Loucy (cell line): Measurements from ENCODE around the gene IGFBP4.

Source experiments
- H2AFZ ChIP-seq: fragments of 200-600 bp; sonication (generic); 2 replicates; pipeline ENCODE4 v1.6.0; 2016; ENCODE audit warnings: antibody characterized with exemption, mild to moderate bottlenecking, low read length, moderate library complexity
- H3F3A ChIP-seq: fragments of 200-600 bp; 2 replicates; pipeline ENCODE4 v1.6.0; 2016; ENCODE audit warnings: antibody characterized with exemption, low read depth, mild to moderate bottlenecking
- H3K27me3 ChIP-seq: fragments of 200-600 bp; sonication (generic); 2 replicates; pipeline ENCODE4 v1.6.1; 2014; ENCODE audit warnings: low read length, mild to moderate bottlenecking; ENCODE audit not compliant: insufficient read depth, poor library complexity, severe bottlenecking
- H3K36me3 ChIP-seq: fragments of 200-600 bp; sonication (generic); 2 replicates; pipeline ENCODE4 v1.6.1; 2016; ENCODE audit warnings: low read length; ENCODE audit not compliant: insufficient read depth
- H3K4me1 ChIP-seq: fragments of 200-600 bp; sonication (generic); 2 replicates; pipeline ENCODE4 v1.5.1; 2014; ENCODE audit warnings: low read length, mild to moderate bottlenecking; ENCODE audit not compliant: insufficient read depth, poor library complexity, severe bottlenecking
- H3K4me2 ChIP-seq: fragments of 200-600 bp; sonication (generic); 2 replicates; pipeline ENCODE4 v1.6.0; 2014; ENCODE audit warnings: antibody characterized with exemption, low read length, low read depth, mild to moderate bottlenecking; ENCODE audit not compliant: poor library complexity, severe bottlenecking
- H3K4me3 ChIP-seq: fragments of 200-600 bp; sonication (generic); 2 replicates; pipeline ENCODE4 v1.5.1; 2014; ENCODE audit warnings: low read length, mild to moderate bottlenecking, mixed read lengths; ENCODE audit not compliant: poor library complexity, severe bottlenecking
- H3K79me2 ChIP-seq: fragments of 200-600 bp; sonication (generic); 2 replicates; pipeline ENCODE4 v1.6.1; 2014; ENCODE audit warnings: low read length; ENCODE audit not compliant: insufficient read depth
- H3K9ac ChIP-seq: fragments of 200-600 bp; sonication (generic); 2 replicates; pipeline ENCODE4 v1.6.0; 2014; ENCODE audit warnings: mild to moderate bottlenecking, low read depth, low read length, moderate library complexity; ENCODE audit not compliant: poor library complexity, severe bottlenecking
- H3K9me2 ChIP-seq: fragments of 200-600 bp; sonication (generic); replicated peaks from 2 replicates; pipeline ENCODE4 v1.6.1; 2016; ENCODE audit warnings: low read depth, low read length, mixed read lengths
- H3K9me3 ChIP-seq: fragments of 200-600 bp; sonication (generic); 2 replicates; pipeline ENCODE4 v1.6.1; 2014; ENCODE audit warnings: mild to moderate bottlenecking, antibody characterized with exemption, low read length, low read depth; ENCODE audit not compliant: insufficient read depth
- H4K20me1 ChIP-seq: fragments of 200-600 bp; sonication (generic); 2 replicates; pipeline ENCODE4 v1.6.0; 2014; ENCODE audit warnings: antibody characterized with exemption, low read length, mild to moderate bottlenecking; ENCODE audit not compliant: insufficient read depth, poor library complexity, severe bottlenecking
- CTCF ChIP-seq: fragments of 200-600 bp; sonication (generic); conservative IDR thresholded peaks from 2 replicates; pipeline ENCODE4 v1.5.1; 2014; ENCODE audit warnings: mild to moderate bottlenecking, antibody characterized with exemption, low read length
- EZH2phosphoT487 ChIP-seq: fragments of 200-600 bp; IDR thresholded peaks from 2 replicates; pipeline ENCODE4 v1.6.1; 2018; ENCODE audit warnings: antibody characterized with exemption, mild to moderate bottlenecking, moderate library complexity, borderline replicate concordance

The IGFBP4 gene

GRCh38 chr17:40498281-40499084, 55.2 kb downstream of the IGFBP4 start:
- Histone ChIP-seq H3K4me3 (no peak overlapping the region), H3K79me2 (no peaks in the 10 kb centered on the region), H3K4me2 (no peak overlapping the region), H3K9me2 (no peaks in the 10 kb centered on the region), H3K4me1 (no peaks in the 10 kb centered on the region), H3K36me3 (no peaks in the 10 kb centered on the region), H3K27me3 (no peaks in the 10 kb centered on the region), H3F3A (no peaks in the 10 kb centered on the region), H3K9me3 (no peaks in the 10 kb centered on the region), H3K9ac (no peak overlapping the region), H2AFZ (no peak overlapping the region), H4K20me1 (no peaks in the 10 kb centered on the region)
- TF ChIP-seq EZH2phosphoT487 = no peak
- no peak for TF ChIP-seq CTCF

- Histone ChIP-seq H3K4me2 (no peak overlapping the region), H3F3A (no peaks in the 10 kb centered on the region), H2AFZ (no peak overlapping the region), H3K79me2 (no peaks in the 10 kb centered on the region), H3K9me3 (no peaks in the 10 kb centered on the region), H3K4me3 (no peak overlapping the region), H3K4me1 (no peaks in the 10 kb centered on the region), H3K9ac (no peak overlapping the region), H3K9me2 (no peaks in the 10 kb centered on the region), H4K20me1 (no peaks in the 10 kb centered on the region), H3K27me3 (no peaks in the 10 kb centered on the region), H3K36me3 (no peaks in the 10 kb centered on the region)
- TF ChIP-seq EZH2phosphoT487 (no peak), CTCF (no peak)
Observed at GRCh38 chr17:40499551-40500189, 56.4 kb downstream of the IGFBP4 start.

GRCh38 chr17:40500190-40500589, 56.9 kb downstream of the IGFBP4 start:
- H3K36me3 ChIP-seq = no peaks in the 10 kb centered on the region
- no peak overlapping the region for H3K9ac ChIP-seq
- H3K9me2 ChIP-seq = no peaks in the 10 kb centered on the region
- H3K4me3 ChIP-seq = no peak overlapping the region
- H4K20me1 ChIP-seq = no peaks in the 10 kb centered on the region
- peaks cover 3% of the 10 kb centered on the region for H3K4me1 ChIP-seq
- no peaks in the 10 kb centered on the region for H3F3A ChIP-seq
- no peaks in the 10 kb centered on the region for H3K9me3 ChIP-seq
- H3K27me3 ChIP-seq = no peaks in the 10 kb centered on the region
- no peak for TF ChIP-seq EZH2phosphoT487
- no peak for TF ChIP-seq CTCF
- H3K79me2 ChIP-seq = no peaks in the 10 kb centered on the region
- no peak overlapping the region for H3K4me2 ChIP-seq
- no peak overlapping the region for H2AFZ ChIP-seq
